ENCODE measurements around the gene CLNK. TPM values are rescaled to one million over a fixed set of nuclear protein-coding genes. Genes with fewer than 3 reads are reported as not detected.

CLNK gene
- total RNA-seq, 1 experiment from 2014 or later: not detected

GRCh38 chr4:10567766-10568165, 116.8 kb downstream of the CLNK start:
- Histone ChIP-seq H3K14ac (ENCODE audit: insufficient read depth, low read length) (no peak overlapping the region), H3K4me1 (ENCODE audit: insufficient read depth, low read length) (no peaks in the 10 kb centered on the region), H3K4me2 (ENCODE audit: insufficient read depth, insufficient read length, low read length) (no peak overlapping the region), H2BK15ac (ENCODE audit: low read depth, low read length) (no peak overlapping the region), H3K79me1 (ENCODE audit: insufficient read depth, low read depth, low read length, poor library complexity, severe bottlenecking) (no peaks in the 10 kb centered on the region), H3K9me3 (ENCODE audit: control insufficient read depth, low read depth, low read length) (no peaks in the 10 kb centered on the region), H4K5ac (ENCODE audit: insufficient read length, low read depth, low read length) (no peak overlapping the region), H3K23me2 (ENCODE audit: insufficient read length, low read depth, low read length, poor library complexity, severe bottlenecking) (no peaks in the 10 kb centered on the region), H3K56ac (ENCODE audit: insufficient read length, low read depth, low read length) (no peak overlapping the region), H2AFZ (ENCODE audit: low read length) (no peak overlapping the region), H2BK5ac (ENCODE audit: insufficient read length, low read length) (no peak overlapping the region), H2BK120ac (ENCODE audit: low read depth, low read length, poor library complexity, severe bottlenecking) (no peak overlapping the region), H3K9ac (ENCODE audit: extremely low read depth, insufficient read length, low read length) (no peak overlapping the region), H2AK5ac (ENCODE audit: insufficient read length, low read length) (no peak overlapping the region), H3K27me3 (ENCODE audit: insufficient read depth, low read length) (no peaks in the 10 kb centered on the region), H3K23ac (ENCODE audit: insufficient read length, low read depth, low read length) (no peak overlapping the region), H3K4ac (ENCODE audit: low read depth, low read length) (no peak overlapping the region), H3T11ph (ENCODE audit: low read length) (no peak overlapping the region), H4K20me1 (ENCODE audit: control insufficient read depth, insufficient read depth, insufficient read length) (no peaks in the 10 kb centered on the region), H3K27ac (ENCODE audit: insufficient read length, low read depth, low read length) (no peak overlapping the region), H3K79me2 (ENCODE audit: insufficient read depth, low read length) (no peaks in the 10 kb centered on the region), H3K18ac (ENCODE audit: insufficient read length, low read depth, low read length) (no peak overlapping the region), H2BK12ac (ENCODE audit: insufficient read length, low read depth, low read length) (no peak overlapping the region), H2BK20ac (ENCODE audit: low read depth, low read length, poor library complexity, severe bottlenecking) (no peak overlapping the region), H4K8ac (replicated peaks; ENCODE audit: insufficient read length, low read depth, low read length) (no peak overlapping the region), H4K91ac (ENCODE audit: insufficient read length, low read depth, low read length) (no peak overlapping the region)
- no peak for DNase-seq
- TF ChIP-seq CTCF (conservative IDR thresholded peaks at IDR 0.05): no peak
- Mint-ChIP-seq H3K27ac (no peak overlapping the region), H3K4me3 (no peak overlapping the region), H3K4me1 (no peaks in the 10 kb centered on the region), H3K9me3 (no peaks in the 10 kb centered on the region), H3K27me3 (ENCODE audit: low read depth) (peaks cover 10% of the 10 kb centered on the region), H3K36me3 (ENCODE audit: insufficient read depth in 1 of 3, low read depth in 3 of 3) (no peaks in the 10 kb centered on the region)

Measured in H9 (cell line).